Stimulated activated CD8-positive, alpha-beta memory T cell treated with anti-CD3 and anti-CD28 coated beads, Interleukin-4, amount 100 ng/mL, for 1 hour (primary cell): ENCODE results near the gene PTPN5.

Source experiments
- DNase-seq, 2 donors: peaks; one replicate each; pipeline ENCODE4 v3.0.0-alpha.2; 2020; ENCODE audit warnings: low read depth in 2 of 2, low spot score in 1 of 2

The PTPN5 gene

GRCh38 chr11:18713646-18714442 is 77.8 kb downstream of the PTPN5 start:
- DNase-seq = no peak

- no peak for DNase-seq
Observed at GRCh38 chr11:18710545-18710944, 81.1 kb downstream of the PTPN5 start.

DNA sequence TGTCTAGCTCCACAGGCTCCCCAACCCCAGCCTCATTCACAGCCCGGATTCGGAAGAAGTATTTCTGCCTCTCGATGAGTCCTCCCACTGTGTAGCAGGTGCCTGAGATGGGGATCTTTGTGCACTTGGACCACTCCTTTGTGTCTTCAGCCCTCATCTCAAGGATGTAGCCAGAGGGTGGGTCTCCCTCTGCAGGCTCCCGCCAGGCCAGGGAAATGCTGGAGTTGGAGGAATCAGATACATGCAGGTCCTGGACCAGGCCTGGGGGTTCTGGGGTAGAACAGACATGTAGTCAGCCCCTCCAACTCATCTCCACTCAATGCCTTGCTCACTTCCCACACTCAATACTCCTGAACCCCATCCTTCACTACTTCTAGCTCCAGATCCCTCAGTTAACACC is 82.2 kb downstream of the PTPN5 start:
- no peak for DNase-seq

DNA sequence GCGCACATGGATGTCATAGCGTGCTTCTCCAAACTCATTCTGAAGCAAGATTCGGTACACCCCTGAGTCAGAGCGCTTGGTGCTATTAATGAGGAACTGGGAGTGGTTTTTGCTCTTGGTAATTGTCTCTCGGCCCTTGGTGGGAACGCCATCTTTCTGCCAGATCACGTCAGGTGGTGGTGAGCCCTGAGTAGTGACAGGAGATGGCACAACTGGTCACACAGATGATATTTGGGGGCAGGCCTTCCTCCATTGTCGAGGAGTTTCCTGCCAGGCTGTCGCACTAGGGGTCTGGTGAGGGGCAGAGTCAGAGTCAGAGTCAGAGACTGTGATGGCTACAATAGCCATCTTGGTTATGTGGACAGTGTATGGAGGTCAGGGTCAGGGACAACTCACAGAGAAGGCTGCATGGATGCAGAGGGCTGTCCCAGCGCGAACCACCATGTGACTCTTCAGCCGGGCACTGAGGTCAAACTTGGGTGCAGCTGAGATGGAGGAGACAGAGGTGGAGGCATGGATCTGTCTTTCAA is 83.7 kb downstream of the PTPN5 start:
- no peak for DNase-seq

DNA sequence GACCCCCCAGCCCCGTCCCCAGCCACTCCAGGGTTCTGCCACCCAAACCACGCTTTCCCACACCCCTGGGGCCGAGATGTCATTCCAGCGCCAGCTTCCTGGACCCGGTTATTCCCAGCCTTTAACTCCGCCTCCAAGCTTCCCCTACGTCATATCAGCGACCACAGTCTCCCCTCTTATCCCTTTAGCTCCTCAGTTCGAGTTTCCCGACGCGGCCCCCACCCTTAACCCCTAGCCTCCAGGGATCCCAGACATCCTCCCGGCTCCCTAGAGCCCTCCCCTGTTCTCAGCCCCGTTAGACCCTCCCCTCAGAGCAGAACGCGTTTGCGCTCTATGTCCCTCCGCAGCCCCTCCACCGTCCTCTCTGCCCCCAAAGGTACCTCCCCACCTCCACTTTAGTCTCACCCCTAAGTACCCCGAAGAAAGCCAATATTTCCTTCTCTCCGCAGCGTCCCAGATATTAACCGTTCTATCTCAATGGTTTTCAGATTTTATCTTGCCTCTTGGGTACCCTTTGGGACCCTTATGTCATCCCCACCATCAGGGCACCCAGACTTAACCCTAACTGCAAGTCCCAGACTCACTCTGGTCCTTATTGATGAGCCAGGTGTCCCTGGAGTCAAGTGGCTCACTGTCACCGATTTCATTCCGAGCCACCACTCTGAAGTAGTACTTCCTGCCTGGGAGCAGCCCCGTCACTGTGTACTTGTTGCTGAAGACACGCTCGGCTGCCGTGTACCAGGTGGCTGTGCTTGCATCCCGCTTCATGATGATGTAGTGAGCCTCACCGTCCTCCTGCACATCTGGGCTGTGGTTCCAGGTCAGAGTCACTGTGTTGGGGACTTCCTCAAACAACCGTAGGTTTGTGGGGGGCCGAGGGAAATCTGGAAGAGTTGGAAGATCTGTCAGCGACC is 85.0 kb downstream of the PTPN5 start:
- DNase-seq = peak in 1 of 2 donors; percentile 38

- DNase-seq = no peak
Observed at GRCh38 chr11:18705651-18706281, 85.8 kb downstream of the PTPN5 start.

DNA sequence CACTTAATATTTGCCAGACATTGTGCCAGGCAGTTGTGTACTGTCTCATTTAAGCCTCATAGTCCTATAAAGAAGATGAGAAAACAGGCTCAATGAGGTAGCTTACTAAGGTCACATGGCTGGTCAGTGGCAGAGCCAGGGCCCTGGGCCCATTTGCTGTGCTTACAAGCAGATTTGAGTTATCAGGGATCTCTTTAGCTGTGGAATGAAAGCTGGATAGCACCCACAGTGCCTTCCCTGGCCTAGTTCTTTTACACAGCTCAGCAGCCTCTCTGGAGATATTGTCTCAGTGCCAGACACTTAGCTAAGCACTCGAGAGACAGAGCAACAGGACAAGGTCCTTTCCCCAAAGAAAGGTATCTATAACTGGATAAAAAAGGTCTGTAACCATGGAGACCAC is 86.9 kb downstream of the PTPN5 start:
- no peak for DNase-seq

DNA sequence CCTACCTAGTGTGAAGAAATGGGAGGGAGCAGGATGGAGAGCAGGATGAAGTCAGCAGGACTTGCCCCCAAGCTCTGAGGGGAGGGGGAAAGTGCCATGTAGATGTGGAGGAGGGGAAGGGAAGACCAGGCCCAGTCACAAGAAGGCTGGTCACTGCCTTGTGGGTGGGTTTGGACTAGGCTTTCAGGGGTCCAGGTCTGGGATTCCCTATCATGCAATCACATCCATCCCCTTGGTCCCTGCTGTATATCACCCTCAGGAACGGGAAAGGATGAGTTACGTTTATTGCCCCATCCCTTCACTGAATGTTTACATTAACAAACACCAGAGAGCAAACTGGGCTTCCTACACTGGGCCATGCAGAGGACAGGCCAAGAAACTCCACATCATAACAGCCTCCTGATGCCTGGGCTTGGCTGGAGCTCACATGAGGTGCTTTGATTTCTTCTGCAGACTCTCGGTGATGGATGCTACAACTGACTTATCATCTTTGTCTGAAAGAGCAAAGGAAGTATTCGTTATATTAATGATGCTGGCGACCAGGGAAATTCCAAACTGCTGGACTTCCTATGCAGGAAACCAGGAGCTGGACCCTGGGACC is 87.5 kb downstream of the PTPN5 start:
- no peak for DNase-seq

- DNase-seq = no peak
Observed at GRCh38 chr11:18703001-18703763, 88.4 kb downstream of the PTPN5 start.

- DNase-seq = no peak
Observed at GRCh38 chr11:18701614-18702216, 89.9 kb downstream of the PTPN5 start.

DNA sequence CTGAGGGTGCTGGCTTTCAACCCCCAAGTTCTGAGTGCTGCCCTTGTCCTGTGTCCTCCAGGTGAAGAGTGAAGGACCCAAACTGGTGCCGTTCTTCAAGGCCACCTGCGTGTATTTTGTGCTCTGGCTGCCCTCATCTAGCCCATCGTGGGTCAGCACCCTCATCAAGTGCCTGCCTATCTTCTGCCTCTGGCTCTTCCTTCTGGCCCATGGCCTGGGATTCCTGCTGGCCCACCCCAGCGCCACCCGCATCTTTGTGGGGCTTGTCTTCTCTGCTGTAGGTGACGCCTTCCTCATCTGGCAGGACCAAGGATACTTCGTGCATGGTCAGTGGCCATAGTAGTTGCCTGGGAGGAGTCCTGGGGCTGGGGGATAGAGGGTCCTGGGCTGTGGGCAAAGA is 90.7 kb downstream of the PTPN5 start:
- DNase-seq = no peak

GRCh38 chr11:18700375-18700774 is 91.2 kb downstream of the PTPN5 start:
- DNase-seq = no peak

DNA sequence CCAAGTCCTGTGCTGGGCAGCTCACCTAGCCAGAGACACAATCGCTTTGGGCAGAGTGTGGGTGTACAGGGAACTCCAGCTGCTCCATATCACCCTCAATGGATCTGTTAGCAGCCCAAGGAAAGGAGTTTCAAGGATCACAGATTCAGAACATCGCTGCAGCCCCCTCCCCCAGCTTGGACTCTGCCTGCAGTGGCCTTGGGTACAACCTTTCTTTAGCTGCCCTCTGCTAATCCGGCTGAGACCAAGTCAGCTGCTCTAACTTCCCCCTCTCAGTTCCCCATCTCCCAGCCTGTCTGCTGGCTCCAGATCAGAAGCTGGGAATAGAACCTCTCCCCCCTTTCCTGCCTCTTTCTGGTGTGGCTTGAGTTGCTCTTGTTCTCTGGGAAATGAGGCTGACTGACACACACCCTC is 91.7 kb downstream of the PTPN5 start:
- DNase-seq = no peak

DNA sequence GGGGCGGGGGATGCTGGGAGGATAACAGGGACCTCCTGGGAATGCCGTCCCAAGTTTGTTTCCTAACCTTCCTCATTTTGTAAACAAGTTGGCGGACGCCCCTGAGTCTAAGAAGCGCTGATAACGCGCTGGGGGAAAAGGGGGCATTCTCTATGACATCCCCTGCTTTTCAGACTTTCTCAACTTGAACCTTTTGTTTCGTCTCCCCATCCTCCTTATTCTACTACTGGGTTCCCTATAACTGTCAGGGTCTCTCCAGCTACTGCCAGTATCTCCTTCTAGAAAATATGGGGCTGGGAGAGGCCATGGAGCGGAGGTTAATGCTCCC is 92.4 kb downstream of the PTPN5 start:
- no peak for DNase-seq

DNA sequence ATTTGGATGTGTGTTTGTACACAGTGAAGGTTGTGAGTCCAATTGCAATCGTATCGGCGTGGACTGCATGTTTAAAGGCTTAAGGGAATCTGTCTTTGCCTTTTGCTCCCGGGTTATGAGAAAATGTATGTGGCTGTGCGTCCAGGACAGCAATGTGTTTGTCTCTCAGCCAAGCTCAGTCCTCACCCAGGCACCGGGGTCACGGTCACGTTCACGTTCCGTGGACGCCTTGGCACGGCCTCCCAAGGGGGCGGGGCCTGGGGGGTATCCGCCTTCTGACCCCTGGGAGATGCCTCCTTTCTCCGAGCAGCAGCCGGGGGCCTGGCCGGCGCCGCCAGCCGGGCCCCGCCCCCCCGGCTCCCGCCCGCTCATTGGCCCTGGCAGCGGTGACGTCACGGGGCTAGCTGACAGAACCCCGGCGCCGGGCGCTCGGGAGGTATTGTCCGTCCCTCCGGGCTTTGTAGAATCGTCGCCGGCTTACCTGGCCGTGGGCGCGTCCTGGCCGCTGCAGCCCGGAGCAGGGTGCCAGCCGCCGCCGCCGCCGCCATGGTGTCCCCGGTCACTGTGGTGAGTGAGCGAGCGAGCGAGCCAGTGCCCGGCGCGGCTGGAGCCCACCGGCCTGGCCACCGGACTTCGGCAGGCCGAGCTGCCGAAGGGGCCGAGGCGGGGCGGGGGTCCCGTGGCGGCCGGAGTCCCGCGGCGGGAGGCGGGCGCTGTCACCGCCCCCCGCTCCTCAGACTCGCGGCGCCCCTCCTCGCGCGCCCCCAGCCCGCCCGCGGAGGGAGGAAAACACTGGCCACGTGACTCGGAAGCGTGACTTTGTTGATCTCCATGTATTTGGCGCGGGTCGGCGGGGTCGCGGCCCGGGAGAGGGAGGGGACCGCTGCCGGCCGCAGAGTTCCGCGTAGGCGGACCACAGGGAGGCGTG is 93.0 kb downstream of the PTPN5 start, which contains the start of gene TMEM86A:
TSS of gene TMEM86A (plus strand) at position 439 of the 928 bp plus-strand sequence. CDS start at position 547, 108 bp downstream.
- DNase-seq = peak; percentile 73 to 86

DNA sequence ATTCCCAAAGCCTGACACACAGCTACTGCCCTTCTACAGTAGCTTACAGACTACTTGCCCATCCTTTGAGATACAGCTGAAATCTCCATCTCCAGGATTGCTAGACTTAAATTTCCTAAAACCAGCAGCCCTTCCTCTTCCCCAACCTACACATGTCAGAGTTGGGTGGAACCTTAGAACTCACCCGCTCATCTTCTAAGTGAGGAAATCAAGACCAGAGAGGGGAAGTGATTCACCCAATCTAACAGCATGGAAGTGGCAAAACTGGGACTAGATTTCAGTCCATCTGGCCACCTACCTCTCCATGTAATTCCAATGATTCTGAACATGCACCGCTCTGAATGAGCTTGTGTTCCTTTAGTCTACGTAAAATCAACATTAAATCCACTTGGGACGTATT is 94.0 kb downstream of the PTPN5 start:
- DNase-seq = no peak

DNA sequence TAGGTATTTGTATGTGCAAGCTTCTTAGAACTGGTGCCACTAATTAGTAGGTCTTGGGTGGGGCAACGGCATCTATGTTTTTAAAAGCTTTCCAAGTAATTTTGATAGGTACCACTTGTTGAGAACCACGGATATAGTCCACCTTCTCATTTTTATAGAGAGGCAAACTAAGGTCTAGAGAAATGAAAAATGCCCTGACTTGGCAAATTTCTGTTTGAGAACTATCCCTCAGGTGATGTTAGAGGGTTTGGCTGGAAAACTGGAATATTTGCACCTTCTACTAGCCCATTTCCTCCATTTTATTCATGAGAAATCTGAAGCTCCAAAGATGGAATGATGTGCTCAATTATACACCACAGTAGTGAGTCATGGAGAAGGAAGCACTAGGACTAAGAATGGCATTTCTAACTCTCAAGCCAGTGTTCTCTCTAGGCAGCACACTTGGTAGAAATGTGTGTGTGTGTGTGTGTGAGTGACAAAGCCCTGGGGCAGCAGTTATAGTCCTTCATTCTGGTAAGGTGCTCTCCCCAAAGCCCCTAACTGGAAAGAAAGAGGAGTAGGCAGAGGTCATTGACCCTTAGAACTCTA is 94.9 kb downstream of the PTPN5 start:
- DNase-seq = no peak

DNA sequence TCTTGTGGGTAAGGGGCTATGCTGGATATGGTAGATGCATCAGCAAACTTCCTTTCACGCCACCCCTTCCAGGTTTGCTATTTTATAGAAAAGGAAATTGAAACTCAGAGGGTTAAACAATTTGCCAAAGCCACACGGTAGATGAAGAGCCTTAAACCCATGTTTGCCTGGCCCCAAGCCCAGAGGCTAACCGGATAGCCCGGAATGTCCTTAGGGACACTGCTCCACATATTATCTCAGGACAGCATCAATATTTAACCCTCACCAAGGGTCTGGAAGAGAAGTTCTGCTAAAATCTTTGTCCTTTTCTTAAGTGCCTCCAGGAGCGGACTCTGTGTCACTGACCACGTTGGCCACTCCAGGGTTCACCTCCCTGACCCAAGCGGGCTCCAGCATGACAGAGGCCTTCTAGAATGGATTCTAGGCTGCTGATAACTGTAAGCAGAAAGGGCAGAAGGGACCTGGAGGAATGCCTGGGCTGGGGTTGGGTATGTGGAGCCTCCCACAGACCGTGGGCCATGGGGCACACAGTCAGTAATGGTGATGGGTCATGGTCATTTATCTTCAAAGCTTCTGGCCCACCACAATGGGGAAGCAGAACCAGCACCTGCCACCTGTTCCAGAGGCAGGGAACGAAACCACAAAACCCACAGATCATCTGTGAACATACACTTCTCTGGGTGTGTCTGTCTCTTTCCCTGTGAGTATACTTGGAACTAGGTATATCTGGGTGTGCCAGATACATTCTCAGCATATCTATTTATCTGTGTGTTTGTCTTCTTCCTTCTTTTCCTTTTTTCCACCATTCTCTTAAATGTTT is 98.4 kb downstream of the PTPN5 start:
- DNase-seq = no peak
